NB4 (cell line): ENCODE measurements around the gene MAD1L1.

ENCODE experiments used
- DNase-seq: peaks from one replicate; pipeline ENCODE4 v3.0.0; 2010; ENCODE audit warnings: low read depth
- H3K4me3 ChIP-seq: one replicate; pipeline ENCODE4 v1.5.1; 2011; ENCODE audit warnings: mild to moderate bottlenecking, low read depth, low read length, moderate library complexity
- MYC ChIP-seq: IDR thresholded peaks from 2 replicates; pipeline ENCODE4 v1.6.1; 2011; ENCODE audit warnings: low read depth, low read length
- POLR2A ChIP-seq: IDR thresholded peaks from 2 replicates; pipeline ENCODE4 v1.6.1; 2011; ENCODE audit warnings: mild to moderate bottlenecking; ENCODE audit not compliant: insufficient read length; ENCODE audit errors: extremely low read depth
- TF ChIP-seq, protein P1 (sequence below): IDR thresholded peaks from one replicate; pipeline ENCODE4 v1.5.1; 2012; ENCODE audit warnings: low read depth, low read length
- TF ChIP-seq, protein P2 (sequence below): IDR thresholded peaks from 2 replicates; pipeline ENCODE4 v1.6.1; 2011; ENCODE audit warnings: low read depth, low read length

Gene MAD1L1

DNA sequence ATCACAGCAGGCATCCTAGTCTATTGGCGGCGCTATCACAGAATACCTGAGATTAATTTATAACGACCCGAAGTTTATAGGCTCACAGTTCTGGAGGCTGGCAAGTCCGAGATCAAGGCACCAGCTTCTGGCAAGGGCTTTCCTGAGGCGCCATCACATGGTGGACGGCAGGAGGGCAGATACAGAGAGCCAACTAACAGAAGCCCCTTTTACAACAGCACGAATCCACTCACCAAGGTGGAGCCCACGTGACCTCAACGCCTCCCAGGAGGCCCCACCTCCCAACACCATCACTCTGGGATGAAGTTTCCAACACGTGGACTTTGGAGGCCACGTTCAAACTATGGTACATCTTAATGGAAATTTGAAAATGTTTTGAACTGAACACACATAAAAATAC lies 307.4 kb downstream of the MAD1L1 start:
- peak; percentile 75 for DNase-seq
- H3K4me3 ChIP-seq = no peak overlapping the region
- TF ChIP-seq POLR2A (no peak), MYC (no peak)
- TF ChIP-seq, protein P1, sequence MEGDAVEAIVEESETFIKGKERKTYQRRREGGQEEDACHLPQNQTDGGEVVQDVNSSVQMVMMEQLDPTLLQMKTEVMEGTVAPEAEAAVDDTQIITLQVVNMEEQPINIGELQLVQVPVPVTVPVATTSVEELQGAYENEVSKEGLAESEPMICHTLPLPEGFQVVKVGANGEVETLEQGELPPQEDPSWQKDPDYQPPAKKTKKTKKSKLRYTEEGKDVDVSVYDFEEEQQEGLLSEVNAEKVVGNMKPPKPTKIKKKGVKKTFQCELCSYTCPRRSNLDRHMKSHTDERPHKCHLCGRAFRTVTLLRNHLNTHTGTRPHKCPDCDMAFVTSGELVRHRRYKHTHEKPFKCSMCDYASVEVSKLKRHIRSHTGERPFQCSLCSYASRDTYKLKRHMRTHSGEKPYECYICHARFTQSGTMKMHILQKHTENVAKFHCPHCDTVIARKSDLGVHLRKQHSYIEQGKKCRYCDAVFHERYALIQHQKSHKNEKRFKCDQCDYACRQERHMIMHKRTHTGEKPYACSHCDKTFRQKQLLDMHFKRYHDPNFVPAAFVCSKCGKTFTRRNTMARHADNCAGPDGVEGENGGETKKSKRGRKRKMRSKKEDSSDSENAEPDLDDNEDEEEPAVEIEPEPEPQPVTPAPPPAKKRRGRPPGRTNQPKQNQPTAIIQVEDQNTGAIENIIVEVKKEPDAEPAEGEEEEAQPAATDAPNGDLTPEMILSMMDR = peak; percentile 69
- TF ChIP-seq, protein P2, sequence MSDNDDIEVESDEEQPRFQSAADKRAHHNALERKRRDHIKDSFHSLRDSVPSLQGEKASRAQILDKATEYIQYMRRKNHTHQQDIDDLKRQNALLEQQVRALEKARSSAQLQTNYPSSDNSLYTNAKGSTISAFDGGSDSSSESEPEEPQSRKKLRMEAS = peak; percentile 60

DNA sequence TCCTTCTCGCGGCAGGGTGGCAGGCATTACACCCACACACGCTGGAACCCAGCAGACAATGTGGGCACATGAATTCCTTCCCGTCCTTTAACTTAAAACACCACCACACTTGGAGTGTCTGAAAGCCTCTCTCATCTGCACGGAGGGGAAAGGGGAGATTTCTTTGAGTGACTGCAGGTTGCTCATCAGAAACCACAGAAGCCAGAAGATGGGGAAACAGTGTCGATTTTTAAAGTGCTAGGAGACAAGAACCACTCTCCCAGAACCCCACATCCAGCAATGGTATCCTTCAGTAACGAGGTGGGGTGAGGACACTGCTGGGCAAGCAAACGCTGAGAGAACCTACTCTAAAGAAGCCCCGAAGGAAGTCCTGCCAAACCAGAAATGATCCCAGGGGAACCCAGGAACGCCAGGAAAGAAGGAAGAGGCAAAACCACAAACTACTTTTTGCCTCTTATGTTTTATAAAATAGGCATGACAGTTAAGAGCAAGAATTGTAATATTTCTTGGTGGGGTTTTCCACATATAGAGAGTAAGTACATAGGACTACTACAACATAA lies 308.4 kb downstream of the MAD1L1 start:
- H3K4me3 ChIP-seq = peak overlapping the region; percentile 33
- peak; percentile 96 for DNase-seq
- TF ChIP-seq POLR2A = no peak
- TF ChIP-seq, protein P2 = 0 out of 2 replicates have a peak, but pooled peaks have one; percentile 28

DNA sequence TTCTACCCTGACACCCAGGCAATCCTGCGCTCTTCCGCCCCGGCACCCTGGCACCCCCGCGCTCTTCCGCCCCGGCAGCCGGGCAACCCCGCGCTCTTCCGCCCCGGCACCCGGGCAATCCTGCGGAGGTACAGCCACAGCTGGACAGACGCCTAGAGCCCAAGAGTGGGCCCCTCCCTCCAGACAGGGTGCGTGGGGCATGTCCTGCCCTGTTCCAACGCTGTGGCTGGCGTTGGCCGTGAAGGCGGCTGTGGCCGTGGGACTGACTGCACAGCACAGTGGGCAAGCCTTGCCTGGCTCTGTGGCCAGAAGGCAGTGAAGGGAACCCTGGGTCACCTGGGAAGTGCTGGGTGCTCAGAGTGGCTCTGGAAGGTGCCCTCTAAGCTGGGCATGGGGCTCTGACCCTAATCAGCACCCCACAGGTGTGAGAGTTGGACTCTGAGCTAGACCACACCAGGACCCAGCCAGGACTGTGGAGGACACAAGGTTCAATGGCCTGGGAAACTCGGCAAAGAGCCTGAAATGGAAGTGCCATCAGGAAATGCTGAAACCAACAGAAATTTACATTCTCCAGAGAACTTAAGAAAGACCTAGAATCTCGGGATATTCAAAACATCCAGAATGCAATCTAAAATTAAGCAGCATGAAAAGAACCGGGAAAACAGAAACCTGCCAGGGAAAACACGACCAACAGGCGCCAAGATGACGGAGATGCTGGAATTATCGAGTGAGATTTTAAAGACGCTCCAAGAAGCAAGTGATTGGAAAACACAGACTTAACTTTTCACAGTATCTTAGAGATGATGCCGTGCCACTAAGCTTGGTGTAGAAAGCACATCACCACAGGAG lies 309.1 kb downstream of the MAD1L1 start:
- TF ChIP-seq POLR2A (no peak), MYC (no peak)
- TF ChIP-seq, protein P2 = no peak
- TF ChIP-seq, protein P1 = no peak
- H3K4me3 ChIP-seq = peak overlapping the region; percentile 12
- no peak for DNase-seq

DNA sequence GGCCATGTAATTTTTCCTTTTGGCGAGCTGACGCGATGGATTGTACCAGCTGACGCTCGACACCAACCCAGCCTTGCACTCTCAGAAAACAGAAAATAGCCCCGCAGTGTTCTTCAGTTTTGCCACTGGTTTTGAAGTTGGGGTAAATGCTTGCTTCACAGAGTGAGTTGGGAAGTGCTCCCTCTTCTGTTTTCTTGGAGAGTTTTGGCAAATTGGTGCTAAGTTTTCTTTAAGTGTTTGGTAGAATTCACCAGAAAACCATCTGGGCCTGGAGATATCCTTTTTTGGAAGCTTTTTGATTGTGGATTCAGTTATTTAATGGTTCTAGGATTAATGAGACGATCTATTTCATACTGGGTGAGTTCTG lies 309.9 kb downstream of the MAD1L1 start:
- DNase-seq = peak; percentile 77
- TF ChIP-seq, protein P1 = peak; percentile 41
- no peak for TF ChIP-seq MYC
- peak overlapping the region; percentile 55 for H3K4me3 ChIP-seq

DNA sequence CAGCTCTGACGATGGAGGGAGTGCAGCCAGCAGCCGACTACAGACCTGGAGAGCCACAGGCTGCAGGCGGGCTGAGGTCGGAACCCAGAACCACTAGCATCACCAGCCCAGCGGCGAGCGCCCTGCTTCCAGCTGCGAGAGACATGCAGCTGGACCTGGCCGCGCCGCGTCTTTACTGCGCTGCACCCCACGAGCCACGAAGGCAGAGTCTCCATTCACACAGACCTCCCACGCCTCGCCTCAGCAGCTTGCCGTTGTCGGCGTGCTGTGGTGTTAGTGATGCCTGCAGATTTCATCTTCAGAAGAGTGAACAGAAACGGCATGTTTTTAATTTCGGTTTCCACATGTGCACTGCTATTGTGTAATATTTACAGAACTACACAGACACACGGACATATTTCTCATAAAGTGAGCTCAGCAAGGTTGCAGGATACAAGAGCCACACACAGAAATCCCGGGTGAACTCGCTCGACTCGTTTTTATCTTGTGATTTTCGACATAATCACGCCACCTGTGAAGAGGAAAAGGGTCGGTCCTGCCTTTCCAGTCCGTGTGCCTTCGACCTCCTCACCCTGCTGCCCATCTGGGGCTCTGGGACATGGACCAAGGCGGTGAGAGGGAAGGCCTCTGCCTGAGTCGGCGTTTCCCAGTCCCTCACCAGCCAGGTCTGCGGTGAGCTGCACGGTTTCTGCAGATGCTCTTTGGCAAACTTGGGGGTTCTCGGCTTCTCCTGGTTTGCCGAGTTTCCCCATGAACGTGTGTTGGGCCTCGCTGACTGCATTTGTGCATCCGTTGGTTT lies 310.5 kb downstream of the MAD1L1 start:
- peak overlapping the region; percentile 55 for H3K4me3 ChIP-seq
- peak; percentile 91 for DNase-seq
- peak; percentile 78 for TF ChIP-seq MYC
- TF ChIP-seq, protein P2 = peak; percentile 90
- TF ChIP-seq, protein P1 = no peak

DNA sequence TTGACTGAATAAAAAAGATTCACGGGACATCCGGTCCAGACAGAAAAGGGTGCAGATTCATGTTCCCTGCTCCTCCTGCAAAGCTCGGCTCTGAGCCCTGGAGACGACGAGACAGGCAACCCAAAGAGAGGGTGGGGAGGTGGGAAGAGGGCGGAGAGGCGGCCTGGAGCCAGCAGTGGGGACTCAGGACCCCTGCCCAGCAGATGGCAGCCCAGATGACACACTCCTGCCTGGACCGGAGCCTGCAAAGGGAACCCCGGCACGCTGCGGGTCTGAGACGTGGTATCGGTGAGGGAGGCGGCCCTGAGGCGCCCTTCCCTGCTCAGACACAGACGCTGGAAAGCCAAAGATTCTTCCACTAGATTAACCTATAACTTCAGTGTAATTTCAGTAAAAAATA lies 311.9 kb downstream of the MAD1L1 start:
- no peak for TF ChIP-seq MYC
- no peak for TF ChIP-seq POLR2A
- TF ChIP-seq, protein P2 = no peak
- TF ChIP-seq, protein P1 = no peak
- no peak overlapping the region for H3K4me3 ChIP-seq

More for the DNA sequence above, 311.9 kb downstream of the MAD1L1 start:
- no peak for DNase-seq
